ENCODE measurements around the gene PLSCR5. TPM values are rescaled to one million over a fixed set of nuclear protein-coding genes. Genes with fewer than 3 reads are reported as not detected.
A peak's percentile ranks its signal among the peaks of the same experiment; 100 is the strongest.

The PLSCR5 gene
- total RNA-seq, 1 donor, result not detected

GRCh38 chr3:146546366-146546965 lies 58.7 kb downstream of the PLSCR5 start:
- no peak overlapping the region for H3K4me2 ChIP-seq (ENCODE audit: insufficient read depth, low read length)
- H3K36me3 ChIP-seq (ENCODE audit: insufficient read depth, low read length), result no peaks in the 10 kb centered on the region
- H3K27me3 ChIP-seq (ENCODE audit: insufficient read depth, low read length), result no peaks in the 10 kb centered on the region
- peaks cover 31% of the 10 kb centered on the region for H3K79me2 ChIP-seq (ENCODE audit: insufficient read depth, low read length)
- no peaks in the 10 kb centered on the region for H3K9me3 ChIP-seq (ENCODE audit: low read depth, low read length)
- DNase-seq (ENCODE audit: insufficient read length, low spot score, missing footprints), result no peak
- H3K27ac ChIP-seq (ENCODE audit: low read depth, low read length), result no peak overlapping the region
- no peak overlapping the region for H3K4me3 ChIP-seq (ENCODE audit: insufficient read depth, low read length)
- H3K4me1 ChIP-seq (ENCODE audit: insufficient read depth, low read length), result peaks cover 29% of the 10 kb centered on the region
- no peaks in the 10 kb centered on the region for H4K20me1 ChIP-seq (ENCODE audit: insufficient read depth, low read length)
- TF ChIP-seq, protein P1, sequence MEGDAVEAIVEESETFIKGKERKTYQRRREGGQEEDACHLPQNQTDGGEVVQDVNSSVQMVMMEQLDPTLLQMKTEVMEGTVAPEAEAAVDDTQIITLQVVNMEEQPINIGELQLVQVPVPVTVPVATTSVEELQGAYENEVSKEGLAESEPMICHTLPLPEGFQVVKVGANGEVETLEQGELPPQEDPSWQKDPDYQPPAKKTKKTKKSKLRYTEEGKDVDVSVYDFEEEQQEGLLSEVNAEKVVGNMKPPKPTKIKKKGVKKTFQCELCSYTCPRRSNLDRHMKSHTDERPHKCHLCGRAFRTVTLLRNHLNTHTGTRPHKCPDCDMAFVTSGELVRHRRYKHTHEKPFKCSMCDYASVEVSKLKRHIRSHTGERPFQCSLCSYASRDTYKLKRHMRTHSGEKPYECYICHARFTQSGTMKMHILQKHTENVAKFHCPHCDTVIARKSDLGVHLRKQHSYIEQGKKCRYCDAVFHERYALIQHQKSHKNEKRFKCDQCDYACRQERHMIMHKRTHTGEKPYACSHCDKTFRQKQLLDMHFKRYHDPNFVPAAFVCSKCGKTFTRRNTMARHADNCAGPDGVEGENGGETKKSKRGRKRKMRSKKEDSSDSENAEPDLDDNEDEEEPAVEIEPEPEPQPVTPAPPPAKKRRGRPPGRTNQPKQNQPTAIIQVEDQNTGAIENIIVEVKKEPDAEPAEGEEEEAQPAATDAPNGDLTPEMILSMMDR (IDR thresholded peaks at IDR 0.05; ENCODE audit: extremely low read depth, low read depth, low read length), result no peak
- H2AFZ ChIP-seq (ENCODE audit: low read length), result no peak overlapping the region

GRCh38 chr3:146544929-146545528 lies 60.1 kb downstream of the PLSCR5 start:
- peak overlapping the region; percentile 88 for H2AFZ ChIP-seq (ENCODE audit: low read length)
- no peaks in the 10 kb centered on the region for H4K20me1 ChIP-seq (ENCODE audit: insufficient read depth, low read length)

GRCh38 chr3:146544002-146544928 lies 60.9 kb downstream of the PLSCR5 start, which contains the start of gene PLSCR1:
Gene PLSCR1 (minus strand): TSS chr3:146544607. CDS start chr3:146536552, 8,055 bp downstream.
- peaks cover 44% of the 10 kb centered on the region for H3K79me2 ChIP-seq (ENCODE audit: insufficient read depth, low read length)
- H3K36me3 ChIP-seq (ENCODE audit: insufficient read depth, low read length), result no peaks in the 10 kb centered on the region
- H3K4me2 ChIP-seq (ENCODE audit: insufficient read depth, low read length), result peak within 1 kb of the TSS; percentile 68
- peaks cover 16% of the 10 kb centered on the region for H3K4me1 ChIP-seq (ENCODE audit: insufficient read depth, low read length)
- H3K4me3 ChIP-seq (ENCODE audit: insufficient read depth, low read length), result peak within 1 kb of the TSS; percentile 90
- TF ChIP-seq, protein P1 (IDR thresholded peaks at IDR 0.05; ENCODE audit: extremely low read depth, low read depth, low read length), result no peak
- no peaks in the 10 kb centered on the region for H4K20me1 ChIP-seq (ENCODE audit: insufficient read depth, low read length)
- H3K27me3 ChIP-seq (ENCODE audit: insufficient read depth, low read length), result no peaks in the 10 kb centered on the region
- peak within 1 kb of the TSS; percentile 88 for H2AFZ ChIP-seq (ENCODE audit: low read length)
- DNase-seq (ENCODE audit: insufficient read length, low spot score, missing footprints), result peak; percentile 91
- no peaks in the 10 kb centered on the region for H3K9me3 ChIP-seq (ENCODE audit: low read depth, low read length)
- peak within 1 kb of the TSS; percentile 89 for H3K27ac ChIP-seq (ENCODE audit: low read depth, low read length)

More at GRCh38 chr3:146544929-146545528, 60.1 kb downstream of the PLSCR5 start:
- Histone ChIP-seq H3K4me2 (ENCODE audit: insufficient read depth, low read length) (peak overlapping the region; percentile 68), H3K4me3 (ENCODE audit: insufficient read depth, low read length) (peak overlapping the region; percentile 90), H3K27me3 (ENCODE audit: insufficient read depth, low read length) (no peaks in the 10 kb centered on the region), H3K9me3 (ENCODE audit: low read depth, low read length) (no peaks in the 10 kb centered on the region), H3K36me3 (ENCODE audit: insufficient read depth, low read length) (no peaks in the 10 kb centered on the region), H3K79me2 (ENCODE audit: insufficient read depth, low read length) (peaks cover 42% of the 10 kb centered on the region), H3K4me1 (ENCODE audit: insufficient read depth, low read length) (peaks cover 16% of the 10 kb centered on the region), H3K27ac (ENCODE audit: low read depth, low read length) (peak overlapping the region; percentile 89)
- TF ChIP-seq, protein P1 (IDR thresholded peaks at IDR 0.05; ENCODE audit: extremely low read depth, low read depth, low read length), result no peak
- no peak for DNase-seq (ENCODE audit: insufficient read length, low spot score, missing footprints)

Measured in osteoblast (primary cell).